Esophagus mucosa (tissue), 1 donor: ENCODE measurements around the gene LRRIQ3. TPM values are rescaled to one million over a fixed set of nuclear protein-coding genes. Genes with fewer than 3 reads are reported as not detected.
A peak's percentile ranks its signal among the peaks of the same experiment; 100 is the strongest.
"Not testable (repeated sequence)": the region's sequence is repeated elsewhere in the genome, so short reads cannot be mapped to it uniquely, and the experiment has no call there.

ENCODE experiments used
- ATAC-seq: fragments of 200-7000 bp; cut with Tn5 transposase; one replicate; pipeline ENCODE4 v1.9.1; 2020
- total RNA-seq: library from RNA; stranded (reverse); gene quantifications from one replicate; pipeline ENCODE4 v1.2.4, GENCODE V29; 2023
- donor health status: DM: yes; HTN: yes; CAD: no.

Gene LRRIQ3
- total RNA-seq = 0.28 TPM

- peak; percentile 100 for ATAC-seq
These were observed at the start of gene LRRIQ3, which contains the start of gene FPGT for GRCh38 chr1:74197657-74198552. Gene LRRIQ3, minus strand, starts transcription at chr1:74198176. Its CDS starts 14,492 bp downstream, at chr1:74183684. Gene FPGT, plus strand, starts transcription at chr1:74198242. Its CDS starts 37 bp downstream, at chr1:74198279.

GRCh38 chr1:74246315-74246714 is 48.3 kb upstream of the LRRIQ3 start:
- ATAC-seq = no peak

GRCh38 chr1:74245168-74245772 is 47.3 kb upstream of the LRRIQ3 start:
- no peak for ATAC-seq

GRCh38 chr1:74237787-74238186 is 39.8 kb upstream of the LRRIQ3 start:
- ATAC-seq = no peak

GRCh38 chr1:74237035-74237434 is 39.1 kb upstream of the LRRIQ3 start:
- ATAC-seq = no peak

GRCh38 chr1:74236440-74236839 is 38.5 kb upstream of the LRRIQ3 start:
- ATAC-seq = no peak

GRCh38 chr1:74235153-74235552 is 37.2 kb upstream of the LRRIQ3 start, which contains the start of gene TNNI3K:
Gene TNNI3K, plus strand, starts transcription at chr1:74235387. Its CDS starts 65 bp downstream, at chr1:74235452.
- ATAC-seq = no peak

- ATAC-seq = no peak
These were observed 25.5 kb upstream of the LRRIQ3 start for GRCh38 chr1:74223453-74223852.

GRCh38 chr1:74222701-74223100 is 24.7 kb upstream of the LRRIQ3 start:
- no peak for ATAC-seq

- ATAC-seq = no peak
These were observed 17.3 kb upstream of the LRRIQ3 start for GRCh38 chr1:74215229-74215628.

GRCh38 chr1:74205266-74205665 is 7.3 kb upstream of the LRRIQ3 start:
- no peak for ATAC-seq

GRCh38 chr1:74199504-74199903 is 1.5 kb upstream of the LRRIQ3 start:
- no peak for ATAC-seq

- ATAC-seq = no peak
These were observed 721 bp downstream of the LRRIQ3 start for GRCh38 chr1:74197255-74197654.

GRCh38 chr1:74195339-74195738 is 2.6 kb downstream of the LRRIQ3 start:
- no peak for ATAC-seq

GRCh38 chr1:74193908-74194307 is 4.1 kb downstream of the LRRIQ3 start:
- ATAC-seq = no peak

GRCh38 chr1:74180490-74180889 is 17.5 kb downstream of the LRRIQ3 start:
- no peak for ATAC-seq

- not testable (repeated sequence) for ATAC-seq
These were observed 23.6 kb downstream of the LRRIQ3 start for GRCh38 chr1:74174423-74174822.

GRCh38 chr1:74162333-74162732 is 35.6 kb downstream of the LRRIQ3 start:
- ATAC-seq = no peak

- ATAC-seq = no peak
These were observed 36.5 kb downstream of the LRRIQ3 start for GRCh38 chr1:74161497-74161896.

- ATAC-seq = no peak
These were observed 37.9 kb downstream of the LRRIQ3 start for GRCh38 chr1:74160046-74160445.

- no peak for ATAC-seq
These were observed 52.9 kb downstream of the LRRIQ3 start for GRCh38 chr1:74145086-74145485.

GRCh38 chr1:74117370-74117769 is 80.6 kb downstream of the LRRIQ3 start:
- ATAC-seq = not testable (repeated sequence)

GRCh38 chr1:74113333-74113732 is 84.6 kb downstream of the LRRIQ3 start:
- no peak for ATAC-seq

GRCh38 chr1:74107394-74107793 is 90.6 kb downstream of the LRRIQ3 start:
- ATAC-seq = no peak
